Measurements from ENCODE around the gene FAM20B. TPM values are rescaled to one million over a fixed set of nuclear protein-coding genes. Genes with fewer than 3 reads are reported as not detected.

FAM20B gene
- total and polyA plus RNA-seq, 2 of the 13 experiments (the other 11 are each of a cell fraction or from before 2014, with no cell fraction given) = 13.8 to 26.9 TPM

GRCh38 chr1:179002552-179003345, 22.9 kb upstream of the FAM20B start (continued):
- TF ChIP-seq HOMEZ (CRISPR knock-in tag; IDR thresholded peaks at IDR 0.05; ENCODE audit: low read depth) (no peak), ZNF841 (CRISPR knock-in tag; IDR thresholded peaks at IDR 0.05; ENCODE audit: borderline replicate concordance) (no peak), ISX (CRISPR knock-in tag; conservative IDR thresholded peaks at IDR 0.05) (no peak), ZMAT3 (CRISPR knock-in tag; conservative IDR thresholded peaks at IDR 0.05) (peak; percentile 64; the same call in 1 of the 2 replicates), ATF7 (IDR thresholded peaks at IDR 0.05) (no peak), ATF7 (CRISPR knock-in tag; IDR thresholded peaks at IDR 0.05) (no peak), ZNF124 (CRISPR knock-in tag; IDR thresholded peaks at IDR 0.05) (0 out of 2 replicates have a peak, but pooled peaks have one; percentile 10), ZNF7 (CRISPR knock-in tag; IDR thresholded peaks at IDR 0.05) (no peak), SALL2 (CRISPR knock-in tag; IDR thresholded peaks at IDR 0.05) (no peak; the same call in 1 of the 2 replicates), ZNF749 (CRISPR knock-in tag; IDR thresholded peaks at IDR 0.05; ENCODE audit: borderline replicate concordance) (no peak), STAT5B (CRISPR knock-in tag; IDR thresholded peaks at IDR 0.05) (no peak), ZFP1 (CRISPR knock-in tag; IDR thresholded peaks at IDR 0.05) (no peak), KDM1A (CRISPR knock-in tag; IDR thresholded peaks at IDR 0.05) (no peak), IKZF5 (CRISPR knock-in tag; IDR thresholded peaks at IDR 0.05) (peak; percentile 23; the same call in 1 of the 2 replicates), ZFX (CRISPR knock-in tag; IDR thresholded peaks at IDR 0.05; ENCODE audit: low read depth) (peak; percentile 72), ZBED4 (CRISPR knock-in tag; IDR thresholded peaks at IDR 0.05; ENCODE audit: borderline replicate concordance) (no peak), ZNF101 (CRISPR knock-in tag; IDR thresholded peaks at IDR 0.05; ENCODE audit: borderline replicate concordance, low read depth) (no peak; the same call in 1 of the 2 replicates), ZNF816 (CRISPR knock-in tag; IDR thresholded peaks at IDR 0.05; ENCODE audit: borderline replicate concordance) (no peak), ZNF547 (CRISPR knock-in tag; IDR thresholded peaks at IDR 0.05) (no peak), THAP7 (CRISPR knock-in tag; IDR thresholded peaks at IDR 0.05) (no peak), YEATS2 (CRISPR knock-in tag; IDR thresholded peaks at IDR 0.05; ENCODE audit: borderline replicate concordance) (no peak)
